Parathyroid adenoma (tissue), 2 donors: ENCODE results near the gene FKBP10.
A peak's percentile ranks its signal among the peaks of the same experiment; 100 is the strongest.

Experiments used
- H2AFZ ChIP-seq: fragments of 300-600 bp; sonication (generic); one replicate; pipeline ENCODE4 v1.7.0; 2017; ENCODE audit warnings: antibody characterized with exemption, mild to moderate bottlenecking
- H3K27ac ChIP-seq: fragments of 300-600 bp; sonication (generic); one replicate; pipeline ENCODE4 v1.7.0; 2017
- H3K27me3 ChIP-seq: fragments of 300-600 bp; sonication (generic); one replicate; pipeline ENCODE4 v1.7.0; 2017; ENCODE audit warnings: low read length; ENCODE audit not compliant: control insufficient read depth, insufficient read depth
- H3K36me3 ChIP-seq: fragments of 300-600 bp; sonication (generic); one replicate; pipeline ENCODE4 v1.7.0; 2017; ENCODE audit warnings: low read length; ENCODE audit not compliant: control insufficient read depth, insufficient read depth
- H3K4me1 ChIP-seq: fragments of 300-600 bp; sonication (generic); one replicate; pipeline ENCODE4 v1.7.0; 2017; ENCODE audit warnings: control low read depth
- H3K4me2 ChIP-seq: fragments of 300-600 bp; sonication (generic); one replicate; pipeline ENCODE4 v1.7.0; 2017; ENCODE audit warnings: low read length
- H3K4me3 ChIP-seq: fragments of 300-600 bp; sonication (generic); one replicate; pipeline ENCODE4 v1.7.0; 2017; ENCODE audit warnings: low read depth, low read length
- H3K79me2 ChIP-seq: fragments of 300-600 bp; sonication (generic); one replicate; pipeline ENCODE4 v1.7.0; 2017; ENCODE audit warnings: control low read depth
- H3K9ac ChIP-seq: fragments of 300-600 bp; sonication (generic); one replicate; pipeline ENCODE4 v1.7.0; 2017; ENCODE audit warnings: mild to moderate bottlenecking
- H3K9me3 ChIP-seq: fragments of 300-600 bp; sonication (generic); one replicate; pipeline ENCODE4 v1.7.0; 2017; ENCODE audit warnings: low read length; ENCODE audit not compliant: control insufficient read depth
- TF ChIP-seq, protein P1 (sequence below): fragments of 300-600 bp; sonication (generic); IDR thresholded peaks from one replicate; pipeline ENCODE4 v1.7.0; 2017; ENCODE audit warnings: antibody characterized with exemption, mild to moderate bottlenecking
- donor health status: primary hyperparathyroidism.

FKBP10 gene

DNA sequence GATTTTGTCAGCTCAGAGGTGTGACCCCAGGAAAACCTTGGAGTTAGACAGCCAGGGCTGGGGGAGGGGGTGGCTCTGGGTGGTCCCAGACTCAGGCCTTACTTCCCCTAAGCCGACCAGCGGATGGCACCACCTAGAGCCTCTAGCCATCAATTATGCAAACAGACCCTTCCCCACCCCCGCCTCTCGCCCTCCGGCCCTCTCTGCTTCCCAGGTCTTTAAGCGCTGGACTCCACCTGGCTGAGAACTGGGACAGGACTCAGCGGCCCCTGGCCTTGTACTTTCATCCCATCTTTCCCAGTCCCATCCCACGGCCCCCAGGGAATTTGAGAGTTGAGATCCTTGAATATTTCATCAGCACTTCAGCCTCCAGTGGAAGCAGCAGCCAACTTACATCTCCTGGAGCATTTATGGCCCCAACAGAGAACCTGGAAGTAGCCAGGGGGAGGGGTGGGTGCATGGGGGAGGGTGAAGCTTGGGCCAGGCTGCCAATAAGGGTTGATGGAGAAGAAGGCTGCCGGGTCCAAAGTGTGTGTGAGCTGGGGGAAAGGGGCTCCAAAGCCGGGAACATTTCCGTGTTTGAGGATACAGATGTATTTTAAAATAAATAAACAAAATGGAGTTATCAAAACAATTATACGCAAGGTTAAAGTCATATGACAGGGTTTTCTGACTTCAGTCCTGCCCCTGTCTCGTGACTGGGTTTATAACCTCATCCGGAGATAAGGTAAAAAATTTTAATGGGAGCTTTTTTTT lies 18.8 kb upstream of the FKBP10 start:
- Histone ChIP-seq H3K36me3 (no peaks in the 10 kb centered on the region), H3K9me3 (no peaks in the 10 kb centered on the region), H3K79me2 (no peaks in the 10 kb centered on the region), H3K4me2 (peak overlapping the region; percentile 63), H3K9ac (no peak overlapping the region), H3K27me3 (no peaks in the 10 kb centered on the region), H3K4me3 (no peak overlapping the region), H3K27ac (peak overlapping the region; percentile 90), H2AFZ (peak overlapping the region; percentile 77), H3K4me1 (peaks cover 15% of the 10 kb centered on the region)
- TF ChIP-seq, protein P1, sequence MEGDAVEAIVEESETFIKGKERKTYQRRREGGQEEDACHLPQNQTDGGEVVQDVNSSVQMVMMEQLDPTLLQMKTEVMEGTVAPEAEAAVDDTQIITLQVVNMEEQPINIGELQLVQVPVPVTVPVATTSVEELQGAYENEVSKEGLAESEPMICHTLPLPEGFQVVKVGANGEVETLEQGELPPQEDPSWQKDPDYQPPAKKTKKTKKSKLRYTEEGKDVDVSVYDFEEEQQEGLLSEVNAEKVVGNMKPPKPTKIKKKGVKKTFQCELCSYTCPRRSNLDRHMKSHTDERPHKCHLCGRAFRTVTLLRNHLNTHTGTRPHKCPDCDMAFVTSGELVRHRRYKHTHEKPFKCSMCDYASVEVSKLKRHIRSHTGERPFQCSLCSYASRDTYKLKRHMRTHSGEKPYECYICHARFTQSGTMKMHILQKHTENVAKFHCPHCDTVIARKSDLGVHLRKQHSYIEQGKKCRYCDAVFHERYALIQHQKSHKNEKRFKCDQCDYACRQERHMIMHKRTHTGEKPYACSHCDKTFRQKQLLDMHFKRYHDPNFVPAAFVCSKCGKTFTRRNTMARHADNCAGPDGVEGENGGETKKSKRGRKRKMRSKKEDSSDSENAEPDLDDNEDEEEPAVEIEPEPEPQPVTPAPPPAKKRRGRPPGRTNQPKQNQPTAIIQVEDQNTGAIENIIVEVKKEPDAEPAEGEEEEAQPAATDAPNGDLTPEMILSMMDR: no peak

DNA sequence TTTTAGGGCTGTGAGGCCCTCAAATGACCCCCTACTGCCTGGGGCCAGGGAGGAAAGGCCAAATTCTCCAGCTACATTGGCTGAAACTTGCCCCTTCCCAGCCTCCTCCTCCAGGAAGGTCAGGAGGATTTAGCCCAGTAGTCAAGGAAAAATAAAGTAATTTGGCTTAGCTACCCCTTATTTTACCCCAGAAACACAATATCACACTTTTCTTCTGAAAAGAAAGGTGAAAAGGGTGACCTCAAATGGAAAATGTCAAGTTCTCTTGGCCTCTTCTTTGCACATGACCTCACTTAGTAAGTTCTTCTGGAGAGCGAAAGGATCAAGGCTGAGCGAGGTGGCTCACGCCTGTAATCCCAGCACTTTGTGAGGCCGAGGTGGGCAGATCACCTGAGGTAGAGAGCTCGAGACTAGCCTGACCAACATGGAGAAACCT lies 18.2 kb upstream of the FKBP10 start:
- no peak overlapping the region for H3K9ac ChIP-seq
- H3K4me2 ChIP-seq: no peak overlapping the region
- no peak overlapping the region for H3K27ac ChIP-seq
- no peaks in the 10 kb centered on the region for H3K27me3 ChIP-seq
- H3K79me2 ChIP-seq: no peaks in the 10 kb centered on the region
- H3K36me3 ChIP-seq: no peaks in the 10 kb centered on the region
- H3K4me1 ChIP-seq: peaks cover 15% of the 10 kb centered on the region
- H2AFZ ChIP-seq: no peak overlapping the region
- no peak overlapping the region for H3K4me3 ChIP-seq
- TF ChIP-seq, protein P1: no peak
- no peaks in the 10 kb centered on the region for H3K9me3 ChIP-seq

DNA sequence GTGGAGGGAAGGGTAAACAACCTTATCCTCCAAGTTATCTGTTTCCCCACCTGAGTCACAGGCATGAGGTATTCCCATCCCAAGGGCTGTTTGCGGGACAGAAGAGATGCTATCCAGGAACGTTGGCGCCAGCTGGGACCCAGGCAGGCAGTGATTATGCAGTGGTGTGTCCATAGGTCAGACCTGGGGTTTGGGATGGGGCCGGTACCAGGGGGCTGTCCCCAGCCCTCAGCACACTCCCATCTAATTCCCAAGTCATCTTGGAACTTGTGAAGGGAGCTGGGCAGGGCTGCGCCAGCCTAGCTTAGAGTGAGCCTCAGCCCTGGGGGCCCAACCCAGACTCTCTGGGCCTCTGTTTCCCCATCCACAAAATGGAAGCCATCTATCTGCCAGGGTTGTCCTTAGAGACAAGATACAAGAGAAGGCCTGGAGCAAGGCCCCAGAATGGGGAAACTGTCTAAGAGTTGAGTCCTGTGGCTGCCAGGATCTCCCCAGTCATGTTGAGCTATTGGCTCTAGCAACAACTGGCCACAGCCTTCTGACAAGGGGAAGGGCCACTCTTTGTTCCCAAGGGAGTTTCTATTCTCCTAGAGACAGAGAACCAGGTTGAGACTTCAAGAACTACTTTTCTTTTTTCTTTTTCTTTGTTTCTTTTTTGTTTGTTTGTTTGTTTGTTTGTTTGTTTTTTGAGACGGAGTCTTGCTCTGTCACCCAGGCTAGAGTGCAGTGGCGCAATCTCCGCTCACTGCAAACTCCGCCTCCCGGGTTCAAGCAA lies 16.5 kb upstream of the FKBP10 start:
- no peak overlapping the region for H3K27ac ChIP-seq
- no peak overlapping the region for H3K9ac ChIP-seq
- H3K79me2 ChIP-seq: no peaks in the 10 kb centered on the region
- H3K27me3 ChIP-seq: no peaks in the 10 kb centered on the region
- no peak overlapping the region for H2AFZ ChIP-seq
- no peak overlapping the region for H3K4me2 ChIP-seq
- no peak overlapping the region for H3K4me3 ChIP-seq
- TF ChIP-seq, protein P1: no peak
- no peaks in the 10 kb centered on the region for H3K36me3 ChIP-seq
- H3K4me1 ChIP-seq: peaks cover 24% of the 10 kb centered on the region
- no peaks in the 10 kb centered on the region for H3K9me3 ChIP-seq

DNA sequence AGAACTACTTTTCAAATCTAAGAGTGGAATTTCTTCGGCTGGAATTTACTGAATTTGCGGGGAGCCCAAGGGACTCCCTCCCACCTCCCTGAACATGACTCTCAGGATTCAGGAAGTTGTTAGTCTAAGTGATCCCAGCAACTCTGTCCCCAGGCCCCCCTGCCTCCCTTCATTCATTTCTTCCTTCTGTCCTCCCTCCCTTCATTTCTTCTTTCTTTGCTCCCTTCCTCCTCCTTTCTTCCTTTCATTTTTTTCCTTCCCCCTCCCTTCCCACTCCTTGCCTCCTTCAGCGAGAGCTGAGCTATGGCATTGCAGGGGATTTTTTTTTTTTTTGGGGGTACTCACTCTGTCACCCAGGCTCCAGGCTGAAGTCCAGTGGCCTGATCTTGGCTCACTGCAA lies 15.4 kb upstream of the FKBP10 start:
- Histone ChIP-seq H3K4me1 (peaks cover 18% of the 10 kb centered on the region), H3K4me2 (no peak overlapping the region), H3K4me3 (no peak overlapping the region), H3K36me3 (no peaks in the 10 kb centered on the region), H3K27me3 (no peaks in the 10 kb centered on the region), H2AFZ (no peak overlapping the region), H3K9me3 (no peaks in the 10 kb centered on the region), H3K79me2 (no peaks in the 10 kb centered on the region), H3K9ac (no peak overlapping the region), H3K27ac (no peak overlapping the region)
- TF ChIP-seq, protein P1: no peak
